ENCODE results near the gene TRIM8. TPM values are rescaled to one million over a fixed set of nuclear protein-coding genes. Genes with fewer than 3 reads are reported as not detected.

TRIM8 gene
- total RNA-seq, 2 experiments from 2014 or later: 80.9 to 81.6 TPM

GRCh38 chr10:102605712-102606111, 38.6 kb upstream of the TRIM8 start:
- POLR2A ChIA-PET: no interaction called here
- peaks cover 6% of the 10 kb centered on the region for H3K4me1 ChIP-seq (ENCODE audit: insufficient read depth, low read length)
- H3K27ac ChIP-seq (ENCODE audit: low read depth in 1 of 2, low read length in 2 of 2): no peak overlapping the region
- H3K9me3 ChIP-seq (ENCODE audit: control insufficient read depth in 1 of 2, insufficient read depth in 1 of 2, low read length in 2 of 2): no peaks in the 10 kb centered on the region
- H3K27ac Mint-ChIP-seq: no peak overlapping the region
- no peaks in the 10 kb centered on the region for H3K27me3 ChIP-seq (ENCODE audit: control insufficient read depth in 1 of 2, insufficient read depth in 2 of 2, low read length in 2 of 2)
- H3K4me1 Mint-ChIP-seq (ENCODE audit: low read depth): peaks cover 6% of the 10 kb centered on the region
- H3K36me3 ChIP-seq (ENCODE audit: insufficient read depth, low read length): peaks cover 30% of the 10 kb centered on the region
- H3K27me3 Mint-ChIP-seq: no peaks in the 10 kb centered on the region
- no peak for TF ChIP-seq CTCF (IDR thresholded peaks at IDR 0.05)
- H3K4me3 Mint-ChIP-seq: no peak overlapping the region
- H3K9me3 Mint-ChIP-seq: no peaks in the 10 kb centered on the region
- ATAC-seq (ENCODE audit: poor library complexity) (no peak), DNase-seq (no peak)
- CTCF ChIA-PET: interaction anchor here (0.7 kb wide), 1 partner anchor 35 kb away, joined by 3 read pairs; no protein-coding TSS in a partner anchor
- H3K36me3 Mint-ChIP-seq (ENCODE audit: low read depth): peaks cover 53% of the 10 kb centered on the region
- intact Hi-C loops (cut with DNase I, micrococcal nuclease): no loop called here
- no peak overlapping the region for H3K4me3 ChIP-seq (ENCODE audit: low read length)

- ChIA-PET CTCF (interaction anchor here (2.2 kb wide), 1 partner anchor 37 kb away, joined by 5 read pairs; no protein-coding TSS in a partner anchor), POLR2A (no interaction called here)
- Histone ChIP-seq H3K27ac (ENCODE audit: low read depth in 1 of 2, low read length in 2 of 2) (no peak overlapping the region), H3K9me3 (ENCODE audit: control insufficient read depth in 1 of 2, insufficient read depth in 1 of 2, low read length in 2 of 2) (no peaks in the 10 kb centered on the region), H3K4me1 (ENCODE audit: insufficient read depth, low read length) (peaks cover 34% of the 10 kb centered on the region), H3K4me3 (ENCODE audit: low read length) (no peak overlapping the region), H3K36me3 (ENCODE audit: insufficient read depth, low read length) (peaks cover 15% of the 10 kb centered on the region), H3K27me3 (ENCODE audit: control insufficient read depth in 1 of 2, insufficient read depth in 2 of 2, low read length in 2 of 2) (no peaks in the 10 kb centered on the region)
- Mint-ChIP-seq H3K27ac (peak overlapping the region; percentile 49), H3K27me3 (no peaks in the 10 kb centered on the region), H3K36me3 (ENCODE audit: low read depth) (peaks cover 34% of the 10 kb centered on the region), H3K4me1 (ENCODE audit: low read depth) (peaks cover 32% of the 10 kb centered on the region), H3K4me3 (no peak overlapping the region), H3K9me3 (no peaks in the 10 kb centered on the region)
- intact Hi-C loops (cut with DNase I, micrococcal nuclease): no loop called here
- no peak for TF ChIP-seq CTCF (IDR thresholded peaks at IDR 0.05)
- ATAC-seq (ENCODE audit: poor library complexity) (no peak), DNase-seq (no peak)
Observed at GRCh38 chr10:102608487-102608886, 35.8 kb upstream of the TRIM8 start.

- peaks cover 27% of the 10 kb centered on the region for H3K36me3 Mint-ChIP-seq (ENCODE audit: low read depth)
- CTCF ChIA-PET: interaction anchor here (2.7 kb wide), 1 partner anchor 34 kb away, joined by 16 read pairs; the partner anchor contains the start of gene TRIM8
- H3K27ac Mint-ChIP-seq: peak overlapping the region; percentile 99
- Histone ChIP-seq H3K27me3 (ENCODE audit: control insufficient read depth in 1 of 2, insufficient read depth in 2 of 2, low read length in 2 of 2) (no peaks in the 10 kb centered on the region), H3K27ac (ENCODE audit: low read depth in 1 of 2, low read length in 2 of 2) (peak overlapping the region; percentile 4 to 45), H3K4me1 (ENCODE audit: insufficient read depth, low read length) (peaks cover 40% of the 10 kb centered on the region), H3K36me3 (ENCODE audit: insufficient read depth, low read length) (peaks cover 11% of the 10 kb centered on the region), H3K4me3 (ENCODE audit: low read length) (no peak overlapping the region), H3K9me3 (ENCODE audit: control insufficient read depth in 1 of 2, insufficient read depth in 1 of 2, low read length in 2 of 2) (no peaks in the 10 kb centered on the region)
- H3K9me3 Mint-ChIP-seq: no peaks in the 10 kb centered on the region
- DNase-seq (peak in 6 of 14 experiments; percentile 23 to 55 (median 39)), ATAC-seq (ENCODE audit: poor library complexity) (peak; percentile 29)
- H3K27me3 Mint-ChIP-seq: no peaks in the 10 kb centered on the region
- peaks cover 35% of the 10 kb centered on the region for H3K4me1 Mint-ChIP-seq (ENCODE audit: low read depth)
- H3K4me3 Mint-ChIP-seq: peak overlapping the region; percentile 42
- POLR2A ChIA-PET: interaction anchor here (1.6 kb wide), 1 partner anchor 25 kb away, joined by 5 read pairs; no protein-coding TSS in a partner anchor
- TF ChIP-seq CTCF (IDR thresholded peaks at IDR 0.05): no peak
- intact Hi-C loops (cut with DNase I, micrococcal nuclease): no loop called here
Observed at GRCh38 chr10:102610441-102610887, 33.8 kb upstream of the TRIM8 start.

Measured in CD4-positive, alpha-beta T cell (primary cell).